ENCODE measurements around the gene ASPHD1.
"Not testable (repeated sequence)": the region's sequence is repeated elsewhere in the genome, so short reads cannot be mapped to it uniquely, and the experiment has no call there.

Gene ASPHD1

GRCh38 chr16:29922986-29923501 is 22.8 kb downstream of the ASPHD1 start:
- ATAC-seq (replicated peaks) = no peak
- Mint-ChIP-seq H3K27ac (no peak overlapping the region), H3K27me3 (no peaks in the 10 kb centered on the region), H3K4me3 (no peak overlapping the region), H3K9me3 (no peaks in the 10 kb centered on the region), H3K36me3 (peaks cover 24 to 34% of the 10 kb centered on the region in 2 donors), H3K4me1 (peaks cover 29 to 60% of the 10 kb centered on the region in 2 donors)
- no peak for DNase-seq

GRCh38 chr16:29925105-29925756 is 24.9 kb downstream of the ASPHD1 start:
- peak overlapping the region; percentile 89 to 92 for H3K4me3 Mint-ChIP-seq
- DNase-seq (no peak), ATAC-seq (replicated peaks) (peak; percentile 5 to 10)
- H3K27me3 Mint-ChIP-seq = no peaks in the 10 kb centered on the region
- peaks cover 30 to 55% of the 10 kb centered on the region in 2 donors for H3K4me1 Mint-ChIP-seq
- H3K27ac Mint-ChIP-seq = peak overlapping the region; percentile 93
- H3K9me3 Mint-ChIP-seq = no peaks in the 10 kb centered on the region
- H3K36me3 Mint-ChIP-seq = peaks cover 20 to 29% of the 10 kb centered on the region in 2 donors

- H3K9me3 Mint-ChIP-seq = no peaks in the 10 kb centered on the region
- H3K4me1 Mint-ChIP-seq = peaks cover 23 to 47% of the 10 kb centered on the region in 2 donors
- H3K27me3 Mint-ChIP-seq = no peaks in the 10 kb centered on the region
- ATAC-seq (replicated peaks) = peak; percentile 90 to 92
- H3K27ac Mint-ChIP-seq = peak within 1 kb of the TSS; percentile 99
- peak; percentile 93 for DNase-seq
- peaks cover 12 to 21% of the 10 kb centered on the region in 2 donors for H3K36me3 Mint-ChIP-seq
- peak within 1 kb of the TSS; percentile 89 to 92 for H3K4me3 Mint-ChIP-seq
Measured at GRCh38 chr16:29925781-29926710, 25.8 kb downstream of the ASPHD1 start, which contains the start of gene KCTD13. TSS of gene KCTD13 (minus strand) at chr16:29926226. CDS start at chr16:29926033, 193 bp downstream.

GRCh38 chr16:29926711-29927052 is 26.4 kb downstream of the ASPHD1 start:
- H3K27me3 Mint-ChIP-seq = no peaks in the 10 kb centered on the region
- peak overlapping the region; percentile 99 for H3K27ac Mint-ChIP-seq
- DNase-seq = no peak
- peak overlapping the region; percentile 89 to 92 for H3K4me3 Mint-ChIP-seq
- peaks cover 22 to 44% of the 10 kb centered on the region in 2 donors for H3K4me1 Mint-ChIP-seq
- peaks cover 8 to 18% of the 10 kb centered on the region in 2 donors for H3K36me3 Mint-ChIP-seq
- no peak for ATAC-seq (replicated peaks)
- H3K9me3 Mint-ChIP-seq = no peaks in the 10 kb centered on the region

GRCh38 chr16:29927070-29927905 is 27.0 kb downstream of the ASPHD1 start:
- DNase-seq (no peak), ATAC-seq (replicated peaks) (no peak)
- H3K27ac Mint-ChIP-seq = peak overlapping the region; percentile 65
- peaks cover 22 to 44% of the 10 kb centered on the region in 2 donors for H3K4me1 Mint-ChIP-seq
- H3K36me3 Mint-ChIP-seq = peaks cover 8 to 18% of the 10 kb centered on the region in 2 donors
- no peaks in the 10 kb centered on the region for H3K9me3 Mint-ChIP-seq
- peak overlapping the region; percentile 89 to 92 for H3K4me3 Mint-ChIP-seq
- H3K27me3 Mint-ChIP-seq = no peaks in the 10 kb centered on the region

- not testable (repeated sequence) for H3K27ac Mint-ChIP-seq; ATAC-seq (replicated peaks); H3K27me3 Mint-ChIP-seq; H3K4me3 Mint-ChIP-seq; H3K36me3 Mint-ChIP-seq; DNase-seq; H3K9me3 Mint-ChIP-seq
- peaks cover 10 to 11% of the 10 kb centered on the region in 2 donors for H3K4me1 Mint-ChIP-seq
Measured at GRCh38 chr16:29931750-29932149, 31.5 kb downstream of the ASPHD1 start.

- no peak overlapping the region for H3K4me3 Mint-ChIP-seq
- H3K9me3 Mint-ChIP-seq = no peaks in the 10 kb centered on the region
- H3K27ac Mint-ChIP-seq = no peak overlapping the region
- H3K4me1 Mint-ChIP-seq = no peaks in the 10 kb centered on the region
- H3K36me3 Mint-ChIP-seq = no peaks in the 10 kb centered on the region
- ATAC-seq (replicated peaks) (no peak), DNase-seq (no peak)
- H3K27me3 Mint-ChIP-seq = peaks cover 11 to 37% of the 10 kb centered on the region in 2 donors
Measured at GRCh38 chr16:29940656-29941055, 40.4 kb downstream of the ASPHD1 start.

- Mint-ChIP-seq H3K36me3 (no peaks in the 10 kb centered on the region), H3K27ac (no peak overlapping the region), H3K27me3 (peaks cover 11 to 30% of the 10 kb centered on the region in 2 donors), H3K9me3 (no peaks in the 10 kb centered on the region), H3K4me1 (no peaks in the 10 kb centered on the region), H3K4me3 (no peak overlapping the region)
- no peak for DNase-seq
- no peak for ATAC-seq (replicated peaks)
Measured at GRCh38 chr16:29943846-29944799, 43.8 kb downstream of the ASPHD1 start.

GRCh38 chr16:29947897-29948296 is 47.6 kb downstream of the ASPHD1 start:
- H3K4me1 Mint-ChIP-seq = no peaks in the 10 kb centered on the region
- peaks cover 7% of the 10 kb centered on the region in 2 donors for H3K9me3 Mint-ChIP-seq
- ATAC-seq (replicated peaks) (no peak), DNase-seq (no peak)
- H3K27ac Mint-ChIP-seq = no peak overlapping the region
- no peaks in the 10 kb centered on the region for H3K36me3 Mint-ChIP-seq
- H3K27me3 Mint-ChIP-seq = peaks cover 0 to 10% of the 10 kb centered on the region in 2 donors
- H3K4me3 Mint-ChIP-seq = no peak overlapping the region

- no peaks in the 10 kb centered on the region for H3K36me3 Mint-ChIP-seq
- no peak for ATAC-seq (replicated peaks)
- no peak overlapping the region for H3K27ac Mint-ChIP-seq
- DNase-seq = no peak
- H3K27me3 Mint-ChIP-seq = peaks cover 0 to 10% of the 10 kb centered on the region in 2 donors
- H3K4me1 Mint-ChIP-seq = no peaks in the 10 kb centered on the region
- H3K9me3 Mint-ChIP-seq = peaks cover 7% of the 10 kb centered on the region in 2 donors
- no peak overlapping the region for H3K4me3 Mint-ChIP-seq
Measured at GRCh38 chr16:29950806-29951461, 50.6 kb downstream of the ASPHD1 start.

GRCh38 chr16:29951625-29952365 is 51.5 kb downstream of the ASPHD1 start:
- H3K36me3 Mint-ChIP-seq = no peaks in the 10 kb centered on the region
- no peaks in the 10 kb centered on the region for H3K4me1 Mint-ChIP-seq
- no peak for ATAC-seq (replicated peaks)
- peaks cover 0 to 10% of the 10 kb centered on the region in 2 donors for H3K27me3 Mint-ChIP-seq
- no peak overlapping the region for H3K4me3 Mint-ChIP-seq
- no peak overlapping the region for H3K27ac Mint-ChIP-seq
- no peak for DNase-seq
- H3K9me3 Mint-ChIP-seq = peaks cover 7% of the 10 kb centered on the region in 2 donors
